Ishikawa (cell line): ENCODE data around the gene LCE1F.

Source experiments
- CEBPB ChIP-seq: IDR thresholded peaks from 2 replicates; pipeline ENCODE4 v1.6.1; 2012
- EGR1 ChIP-seq: IDR thresholded peaks from 2 replicates; pipeline ENCODE4 v1.6.1; 2012
- EP300 ChIP-seq: IDR thresholded peaks from 2 replicates; pipeline ENCODE4 v1.6.1; 2012; ENCODE audit warnings: borderline replicate concordance
- FOXM1 ChIP-seq: IDR thresholded peaks from 2 replicates; pipeline ENCODE4 v1.6.1; 2012; ENCODE audit warnings: low read depth, borderline replicate concordance
- RAD21 ChIP-seq: IDR thresholded peaks from 2 replicates; pipeline ENCODE4 v1.6.1; 2012; ENCODE audit warnings: low read depth
- REST ChIP-seq: IDR thresholded peaks from 2 replicates; pipeline ENCODE4 v1.6.1; 2012; ENCODE audit warnings: low read depth, mild to moderate bottlenecking
- YY1 ChIP-seq: IDR thresholded peaks from 2 replicates; pipeline ENCODE4 v1.6.1; 2012; ENCODE audit warnings: low read depth

GRCh38 chr1:152811671-152812070, 36.7 kb downstream of the LCE1F start, which contains the start of gene LCE1B:
- TF ChIP-seq EGR1 (no peak), EP300 (no peak), CEBPB (no peak), FOXM1 (no peak), RAD21 (no peak), REST (no peak), YY1 (no peak)
